Measurements from ENCODE around the gene DNLZ.
A peak's percentile ranks its signal among the peaks of the same experiment; 100 is the strongest.
"Not testable (repeated sequence)": the region's sequence is repeated elsewhere in the genome, so short reads cannot be mapped to it uniquely, and the experiment has no call there.

The DNLZ gene

GRCh38 chr9:136363106-136363948 lies at the start of gene DNLZ:
DNLZ (minus strand) TSS chr9:136363744; CDS start chr9:136363714, 30 bp downstream.
- DNase-seq (ENCODE audit: low spot score): peak; percentile 94

GRCh38 chr9:136412962-136413361 lies 49.4 kb upstream of the DNLZ start:
- DNase-seq (ENCODE audit: low spot score): no peak

- DNase-seq (ENCODE audit: low spot score): no peak
Measured at GRCh38 chr9:136411378-136411777, 47.8 kb upstream of the DNLZ start.

GRCh38 chr9:136410500-136411287 lies 47.1 kb upstream of the DNLZ start, which contains the start of the genes ENTR1 and PMPCA:
ENTR1 (minus strand) TSS chr9:136410614; CDS start chr9:136410397, 217 bp downstream.
PMPCA (plus strand) TSS chr9:136410658; CDS start chr9:136410669, 11 bp downstream.
- peak; percentile 86 for DNase-seq (ENCODE audit: low spot score)

- peak; percentile 11 for DNase-seq (ENCODE audit: low spot score)
Measured at GRCh38 chr9:136409557-136410455, 46.3 kb upstream of the DNLZ start.

- no peak for DNase-seq (ENCODE audit: low spot score)
Measured at GRCh38 chr9:136407911-136408310, 44.4 kb upstream of the DNLZ start.

- not testable (repeated sequence) for DNase-seq (ENCODE audit: low spot score)
Measured at GRCh38 chr9:136407061-136407460, 43.5 kb upstream of the DNLZ start.

GRCh38 chr9:136405904-136406303 lies 42.4 kb upstream of the DNLZ start:
- DNase-seq (ENCODE audit: low spot score): not testable (repeated sequence)

- no peak for DNase-seq (ENCODE audit: low spot score)
Measured at GRCh38 chr9:136405481-136405880, 41.9 kb upstream of the DNLZ start.

- DNase-seq (ENCODE audit: low spot score): no peak
Measured at GRCh38 chr9:136404801-136405136, 41.2 kb upstream of the DNLZ start.

- no peak for DNase-seq (ENCODE audit: low spot score)
Measured at GRCh38 chr9:136403915-136404800, 40.6 kb upstream of the DNLZ start.

GRCh38 chr9:136403538-136403914 lies 40.0 kb upstream of the DNLZ start:
- no peak for DNase-seq (ENCODE audit: low spot score)

- DNase-seq (ENCODE audit: low spot score): no peak
Measured at GRCh38 chr9:136402067-136402466, 38.5 kb upstream of the DNLZ start.

GRCh38 chr9:136401173-136401922 lies 37.8 kb upstream of the DNLZ start:
- DNase-seq (ENCODE audit: low spot score): no peak

- peak; percentile 75 for DNase-seq (ENCODE audit: low spot score)
Measured at GRCh38 chr9:136400038-136400834, 36.7 kb upstream of the DNLZ start, which contains the start of gene SNAPC4. SNAPC4 (minus strand) TSS chr9:136400170; CDS start chr9:136398428, 1,742 bp downstream.

- no peak for DNase-seq (ENCODE audit: low spot score)
Measured at GRCh38 chr9:136399176-136400037, 35.9 kb upstream of the DNLZ start.

- no peak for DNase-seq (ENCODE audit: low spot score)
Measured at GRCh38 chr9:136398286-136398685, 34.7 kb upstream of the DNLZ start.

GRCh38 chr9:136397643-136398042 lies 34.1 kb upstream of the DNLZ start:
- no peak for DNase-seq (ENCODE audit: low spot score)

Data from globus pallidus (tissue), 1 donor.